H1 (cell line): ENCODE results near the gene CDX2. TPM values are rescaled to one million over a fixed set of nuclear protein-coding genes. Genes with fewer than 3 reads are reported as not detected.

Experiments used
- ATF3 ChIP-seq: IDR thresholded peaks from 2 replicates; pipeline ENCODE4 v1.6.1; 2011; ENCODE audit warnings: low read depth, mild to moderate bottlenecking, low read length; ENCODE audit not compliant: insufficient read depth
- RFX5 ChIP-seq: IDR thresholded peaks from 2 replicates; pipeline ENCODE4 v1.6.1; 2011; ENCODE audit warnings: low read depth, low read length, improper control_type of control experiment, borderline replicate concordance
- polyA plus RNA-seq, 7 experiments: library from polyadenylated mRNA; depleted of rRNA in 3 of 7; stranded (reverse) in 5 of 7; unstranded in 2 of 7; fragments of >200 nt in 5 of 7; fragments of 200-250 nt in 2 of 7; gene quantifications; 1 replicate in 5 of 7; 2 replicates in 1 of 7; 4 replicates in 1 of 7; pipeline versions ENCODE4 v1.2.1 to v1.2.3, GENCODE V29; 2011 to 2013; ENCODE audit warnings: missing spikeins in 2 of 7, mixed read lengths in 2 of 7
- small RNA-seq: library from polyadenylated mRNA; stranded (forward); fragments of <200 nt; extraction: miRNeasy Mini kit (QIAGEN cat#:217004); gene quantifications from one replicate; pipeline ENCODE3, GENCODE V24; 2013; ENCODE audit not compliant: insufficient read depth
- total RNA-seq: library from RNA; stranded (reverse); fragmentation: NEBNext Ultra II Directional; extraction: Animal tissue kit (Norgen Biotek cat#: 25700); gene quantifications from 2 replicates; pipeline ENCODE4 v1.2.1, GENCODE V29; 2021

Gene CDX2
- total and polyA plus RNA-seq, 2 of the 8 experiments (the other 6 are each of a cell fraction or from before 2014, with no cell fraction given) = 0.09 TPM; not detected in 1

GRCh38 chr13:27911521-27911920 is 57.6 kb downstream of the CDX2 start (continued):
- TF ChIP-seq RFX5 = no peak
- no peak for TF ChIP-seq ATF3

Small RNA genes within 50 kb of the gene (small RNA-seq; reads per million reads assigned to genes)
- not detected for gene ATP5F1EP2
- gene RN7SL272P = not detected

Other genes starting within 250 kb of the CDX2 start
- not detected in 2 replicates for gene GSX1, start 176.8 kb downstream of the CDX2 start, total RNA-seq
- 0.08 TPM in 1 of 2 replicates, not detected in the other for gene GSX1, start 176.8 kb downstream of the CDX2 start, polyA plus RNA-seq (2011; rRNA removed)
- not detected in 2 replicates for gene PDX1, start 49.3 kb downstream of the CDX2 start, total RNA-seq
- not detected in 2 replicates for gene PDX1, start 49.3 kb downstream of the CDX2 start, polyA plus RNA-seq (2011; rRNA removed)
- not detected in 2 replicates for gene URAD, start 19.4 kb upstream of the CDX2 start, total RNA-seq
- not detected in 2 replicates for gene URAD, start 19.4 kb upstream of the CDX2 start, polyA plus RNA-seq (2011; rRNA removed)
- gene FLT3, start 131.3 kb upstream of the CDX2 start, total RNA-seq = 0.65 and 0.71 TPM in 2 replicates
- gene FLT3, start 131.3 kb upstream of the CDX2 start, polyA plus RNA-seq (2011; rRNA removed) = 0.19 and 0.44 TPM in 2 replicates
- 39.2 and 39.3 TPM in 2 replicates for gene PAN3, start 169.2 kb upstream of the CDX2 start, total RNA-seq
- 9.7 and 12.7 TPM in 2 replicates for gene PAN3, start 169.2 kb upstream of the CDX2 start, polyA plus RNA-seq (2011; rRNA removed)